Endothelial cell of umbilical vein (primary cell): ENCODE results near the gene JAKMIP1.

Experiments
- CTCF ChIP-seq, 2 donors: IDR thresholded peaks; 1 replicate in 1 of 2; 2 replicates in 1 of 2; pipeline ENCODE4 v1.5.1; 2011; ENCODE audit warnings: low read length in 2 of 2, mild to moderate bottlenecking in 2 of 2, moderate library complexity in 2 of 2, control low read depth in 1 of 2, inconsistent platforms in 1 of 2, low read depth in 1 of 2; ENCODE audit not compliant: insufficient read depth in 1 of 2; ENCODE audit errors: extremely low read depth in 1 of 2
- EZH2 ChIP-seq: IDR thresholded peaks from 2 replicates; pipeline ENCODE4 v1.6.1; 2012; ENCODE audit warnings: borderline replicate concordance, low read depth, mild to moderate bottlenecking, moderate library complexity, low read length, inconsistent platforms; ENCODE audit not compliant: severe bottlenecking
- FOS ChIP-seq: IDR thresholded peaks from 2 replicates; pipeline ENCODE4 v1.6.1; 2011; ENCODE audit warnings: mild to moderate bottlenecking, low read length, moderate library complexity, borderline replicate concordance; ENCODE audit not compliant: insufficient read depth
- JUN ChIP-seq: IDR thresholded peaks from 2 replicates; pipeline ENCODE4 v1.6.1; 2011; ENCODE audit warnings: borderline replicate concordance, low read depth; ENCODE audit not compliant: insufficient read length, insufficient read depth
- MYC ChIP-seq: IDR thresholded peaks from one replicate; pipeline ENCODE4 v1.6.1; 2011; ENCODE audit warnings: mild to moderate bottlenecking, low read depth, low read length
- POLR2A ChIP-seq: IDR thresholded peaks from 2 replicates; pipeline ENCODE4 v1.6.1; 2012; ENCODE audit warnings: low read depth, mild to moderate bottlenecking, control low read depth, low read length
- POLR2AphosphoS5 ChIP-seq: IDR thresholded peaks from 2 replicates; pipeline ENCODE4 v1.6.1; 2012; ENCODE audit warnings: low read depth, mild to moderate bottlenecking, control low read depth, low read length, moderate library complexity; ENCODE audit not compliant: insufficient read depth
- TF ChIP-seq, protein P1 (sequence below): IDR thresholded peaks from 2 replicates; pipeline ENCODE4 v1.6.1; 2011; ENCODE audit not compliant: insufficient read depth, insufficient read length

DNA sequence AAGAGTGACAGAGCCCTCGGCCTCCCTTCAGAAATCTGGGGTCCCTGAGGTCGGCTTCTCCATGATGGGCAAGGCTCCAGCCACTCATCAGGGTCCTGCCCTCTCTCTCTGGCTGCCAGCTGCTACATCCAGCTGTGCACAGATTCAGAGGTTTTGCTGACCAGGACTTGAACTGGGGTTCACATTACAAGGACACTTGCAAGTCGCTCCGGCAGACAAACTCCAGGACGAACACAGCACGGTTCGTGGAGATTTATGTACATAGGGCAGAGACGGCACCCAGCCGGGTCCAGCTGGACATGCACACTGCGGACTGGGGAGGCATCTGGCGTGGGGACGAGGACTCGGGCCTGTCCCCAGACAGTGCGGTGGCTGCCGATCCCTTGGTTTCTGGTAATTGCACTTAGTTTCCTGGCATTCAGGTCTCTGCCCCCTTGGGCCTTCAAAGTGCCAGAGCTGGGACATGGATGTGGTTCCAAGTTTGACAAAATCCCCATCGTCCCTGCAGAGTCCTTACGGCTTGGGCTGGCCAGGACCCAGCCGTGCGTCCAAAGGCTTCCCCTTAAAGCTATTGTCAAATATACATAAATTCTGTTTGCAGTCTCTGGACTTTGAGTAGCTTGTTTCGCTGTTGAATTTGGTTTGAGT, 175.9 kb downstream of the JAKMIP1 start:
- no peak for TF ChIP-seq CTCF (IDR thresholded peaks at IDR 0.05; ENCODE audit: extremely low read depth in 1 of 2, insufficient read depth in 1 of 2, low read depth in 1 of 2, low read length in 2 of 2)
- TF ChIP-seq POLR2A, result no peak
- no peak for TF ChIP-seq EZH2
- TF ChIP-seq MYC, result no peak
- no peak for TF ChIP-seq POLR2AphosphoS5
- no peak for TF ChIP-seq FOS
- TF ChIP-seq, protein P1, sequence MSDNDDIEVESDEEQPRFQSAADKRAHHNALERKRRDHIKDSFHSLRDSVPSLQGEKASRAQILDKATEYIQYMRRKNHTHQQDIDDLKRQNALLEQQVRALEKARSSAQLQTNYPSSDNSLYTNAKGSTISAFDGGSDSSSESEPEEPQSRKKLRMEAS, result no peak
- TF ChIP-seq JUN, result no peak
